Stimulated activated effector memory CD8-positive, alpha-beta T cell treated with anti-CD3 and anti-CD28 coated beads, Interleukin-12 subunit alpha, Interleukin-12 subunit beta, amount 100 ng/mL, for 72 hours (primary cell): Measurements from ENCODE around the gene PADI4.

Experiments used
- ATAC-seq: fragments of 150-1000 bp; cut with Tn5 transposase; 2 replicates; pipeline ENCODE4 v1.10.0; 2021
- DNase-seq, 2 donors: peaks; one replicate each; pipeline ENCODE4 v3.0.0; 2021 to 2022; ENCODE audit warnings: low spot score in 2 of 2
- H3K27ac Mint-ChIP-seq: one replicate; pipeline ENCODE4 v1.8.0; 2022; ENCODE audit warnings: mild to moderate bottlenecking, mixed read lengths
- H3K36me3 Mint-ChIP-seq: one replicate; pipeline ENCODE4 v1.8.0; 2022; ENCODE audit warnings: mild to moderate bottlenecking, mixed read lengths
- H3K4me1 Mint-ChIP-seq: one replicate; pipeline ENCODE4 v1.8.0; 2022; ENCODE audit warnings: mixed read lengths
- H3K4me3 Mint-ChIP-seq: one replicate; pipeline ENCODE4 v1.8.0; 2022; ENCODE audit warnings: mild to moderate bottlenecking, mixed read lengths
- H3K9me3 Mint-ChIP-seq: one replicate; pipeline ENCODE4 v1.8.0; 2022; ENCODE audit warnings: mixed read lengths

The PADI4 gene

DNA sequence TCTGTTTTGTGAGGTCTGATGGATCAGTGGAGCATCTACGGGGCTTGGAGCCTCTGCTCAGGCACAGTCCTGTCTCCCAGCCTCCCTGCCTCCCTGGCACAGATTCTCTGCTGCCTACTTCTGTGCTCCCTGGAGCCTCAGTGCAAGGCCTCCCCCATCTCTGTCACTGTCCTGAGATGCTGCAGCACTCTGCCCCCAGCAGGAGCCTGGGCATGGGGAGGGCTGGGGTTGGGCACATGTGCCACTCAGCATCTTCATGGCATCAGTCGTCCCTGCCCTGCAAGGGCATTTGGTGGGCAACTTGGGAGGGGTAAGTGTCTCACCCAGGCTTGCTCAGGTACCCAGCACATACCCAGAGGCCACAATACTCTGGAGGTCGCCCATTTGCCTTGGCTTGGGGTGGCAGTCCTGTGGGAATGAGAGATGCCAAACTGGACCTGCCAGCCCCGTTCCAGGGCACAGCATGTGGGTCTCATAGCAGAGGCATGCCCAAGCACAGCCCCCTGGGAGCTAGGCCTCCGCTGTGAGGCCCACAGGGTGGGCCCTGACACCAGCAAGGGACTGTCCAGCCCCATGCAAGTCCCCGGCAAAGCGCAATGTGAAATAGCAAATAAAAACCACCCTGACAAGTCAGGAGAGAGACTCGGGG is 30.4 kb upstream of the PADI4 start:
- no peak for ATAC-seq
- Mint-ChIP-seq H3K9me3 (no peaks in the 10 kb centered on the region), H3K36me3 (no peaks in the 10 kb centered on the region), H3K4me3 (no peak overlapping the region), H3K27ac (no peak overlapping the region), H3K4me1 (peaks cover 7% of the 10 kb centered on the region)
- no peak for DNase-seq

GRCh38 chr1:17278996-17279830 is 28.8 kb upstream of the PADI4 start:
- no peak for DNase-seq
- H3K27ac Mint-ChIP-seq: no peak overlapping the region
- H3K36me3 Mint-ChIP-seq: no peaks in the 10 kb centered on the region
- H3K9me3 Mint-ChIP-seq: no peaks in the 10 kb centered on the region
- ATAC-seq: no peak
- H3K4me1 Mint-ChIP-seq: peaks cover 7% of the 10 kb centered on the region
- H3K4me3 Mint-ChIP-seq: no peak overlapping the region

DNA sequence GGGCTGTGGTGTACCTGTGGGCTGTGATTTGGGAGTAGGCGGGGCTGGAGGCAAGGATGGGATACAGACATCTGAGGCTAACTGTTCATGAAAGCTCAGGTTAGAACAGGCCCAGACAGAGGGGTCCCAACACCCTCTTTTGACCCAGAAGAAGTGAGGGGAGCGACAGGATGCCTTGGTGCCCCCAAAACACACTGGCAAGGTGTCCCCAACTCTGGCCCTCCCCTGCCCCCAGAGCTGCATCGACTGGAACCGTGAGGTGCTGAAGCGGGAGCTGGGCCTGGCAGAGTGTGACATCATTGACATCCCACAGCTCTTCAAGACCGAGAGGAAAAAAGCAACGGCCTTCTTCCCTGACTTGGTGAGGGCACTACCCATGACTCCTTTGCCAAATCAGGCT is 27.6 kb upstream of the PADI4 start:
- no peak overlapping the region for H3K4me3 Mint-ChIP-seq
- no peak for ATAC-seq
- H3K4me1 Mint-ChIP-seq: peaks cover 7% of the 10 kb centered on the region
- DNase-seq: no peak
- H3K9me3 Mint-ChIP-seq: no peaks in the 10 kb centered on the region
- no peak overlapping the region for H3K27ac Mint-ChIP-seq
- no peaks in the 10 kb centered on the region for H3K36me3 Mint-ChIP-seq

DNA sequence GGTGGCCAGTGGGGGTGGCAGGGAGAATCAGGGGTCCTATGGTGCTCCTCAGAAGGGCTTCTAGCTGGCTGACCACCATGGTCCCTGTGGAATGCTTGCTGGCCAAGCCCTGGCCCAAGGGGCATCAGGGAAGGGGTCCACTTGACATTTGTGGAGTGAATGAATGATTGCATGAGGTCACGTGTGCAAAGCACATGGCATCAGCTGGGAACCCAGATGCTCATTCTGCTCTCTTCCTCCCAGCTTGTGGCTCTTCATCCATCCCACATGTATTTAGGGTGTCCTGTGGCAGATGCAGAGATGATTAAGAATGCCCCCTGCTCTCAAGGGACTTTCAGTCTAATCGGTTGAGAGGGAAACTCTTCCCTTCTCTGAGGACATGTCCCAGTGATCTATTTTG is 27.1 kb upstream of the PADI4 start:
- no peaks in the 10 kb centered on the region for H3K36me3 Mint-ChIP-seq
- H3K4me1 Mint-ChIP-seq: peaks cover 7% of the 10 kb centered on the region
- H3K9me3 Mint-ChIP-seq: no peaks in the 10 kb centered on the region
- DNase-seq: no peak
- H3K27ac Mint-ChIP-seq: no peak overlapping the region
- H3K4me3 Mint-ChIP-seq: no peak overlapping the region
- ATAC-seq: no peak

DNA sequence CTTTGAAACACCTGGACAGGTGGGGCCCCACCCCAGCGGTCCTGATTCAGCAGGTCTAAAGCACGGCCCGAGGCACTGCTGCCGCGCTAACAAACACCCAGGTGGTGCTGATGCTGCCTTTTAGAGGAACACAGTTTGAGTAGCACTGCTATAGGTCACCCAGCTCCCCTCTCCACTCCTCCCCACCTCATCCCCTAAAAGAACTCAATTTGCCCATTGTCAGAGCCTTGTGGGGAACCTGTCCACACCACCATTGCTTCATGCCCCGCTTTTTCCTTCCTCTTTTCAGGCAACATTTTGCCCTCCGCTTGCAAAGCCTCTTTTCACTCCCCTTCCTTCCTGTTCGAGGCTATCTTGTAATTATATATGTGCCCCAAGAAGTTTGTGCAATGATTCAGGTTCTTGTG is 26.2 kb upstream of the PADI4 start:
- H3K9me3 Mint-ChIP-seq: no peaks in the 10 kb centered on the region
- ATAC-seq (no peak), DNase-seq (no peak)
- H3K4me1 Mint-ChIP-seq: peaks cover 7% of the 10 kb centered on the region
- no peak overlapping the region for H3K4me3 Mint-ChIP-seq
- no peak overlapping the region for H3K27ac Mint-ChIP-seq
- H3K36me3 Mint-ChIP-seq: no peaks in the 10 kb centered on the region

DNA sequence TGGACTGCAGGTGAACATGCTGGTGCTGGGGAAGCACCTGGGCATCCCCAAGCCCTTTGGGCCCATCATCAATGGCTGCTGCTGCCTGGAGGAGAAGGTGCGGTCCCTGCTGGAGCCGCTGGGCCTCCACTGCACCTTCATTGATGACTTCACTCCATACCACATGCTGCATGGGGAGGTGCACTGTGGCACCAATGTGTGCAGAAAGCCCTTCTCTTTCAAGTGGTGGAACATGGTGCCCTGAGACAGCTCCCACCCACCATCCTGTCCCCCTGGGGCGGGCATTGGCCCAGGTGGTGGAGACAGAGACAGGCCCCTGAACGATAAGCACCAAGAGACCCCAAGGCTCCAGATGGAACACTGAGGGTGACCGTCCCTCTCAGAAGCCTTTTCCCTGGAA is 25.2 kb upstream of the PADI4 start:
- Mint-ChIP-seq H3K9me3 (no peaks in the 10 kb centered on the region), H3K36me3 (no peaks in the 10 kb centered on the region), H3K4me1 (peaks cover 7% of the 10 kb centered on the region), H3K4me3 (no peak overlapping the region), H3K27ac (no peak overlapping the region)
- ATAC-seq: no peak
- no peak for DNase-seq

DNA sequence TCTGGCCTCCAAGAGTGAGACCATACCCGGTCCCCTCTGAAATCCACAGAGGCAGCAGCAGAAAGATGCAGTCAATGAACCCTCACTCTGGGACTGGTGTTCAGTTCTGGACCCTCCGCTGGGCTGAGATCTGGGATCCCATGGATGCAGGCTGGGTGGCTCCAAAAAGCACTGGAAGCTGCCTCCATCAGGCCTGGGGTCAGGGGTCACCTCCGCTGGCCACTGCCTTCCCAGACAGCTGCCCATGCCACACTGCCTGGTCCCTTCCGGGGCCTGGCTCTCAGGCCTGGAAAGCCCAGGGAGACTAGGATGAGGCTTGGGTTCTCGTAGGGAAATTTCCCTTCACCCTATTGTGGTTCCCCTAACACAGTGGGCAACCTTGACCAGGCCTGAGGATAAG is 21.4 kb upstream of the PADI4 start:
- no peaks in the 10 kb centered on the region for H3K36me3 Mint-ChIP-seq
- DNase-seq: no peak
- H3K4me1 Mint-ChIP-seq: peaks cover 6% of the 10 kb centered on the region
- H3K4me3 Mint-ChIP-seq: no peak overlapping the region
- ATAC-seq: no peak
- H3K27ac Mint-ChIP-seq: no peak overlapping the region
- H3K9me3 Mint-ChIP-seq: no peaks in the 10 kb centered on the region

DNA sequence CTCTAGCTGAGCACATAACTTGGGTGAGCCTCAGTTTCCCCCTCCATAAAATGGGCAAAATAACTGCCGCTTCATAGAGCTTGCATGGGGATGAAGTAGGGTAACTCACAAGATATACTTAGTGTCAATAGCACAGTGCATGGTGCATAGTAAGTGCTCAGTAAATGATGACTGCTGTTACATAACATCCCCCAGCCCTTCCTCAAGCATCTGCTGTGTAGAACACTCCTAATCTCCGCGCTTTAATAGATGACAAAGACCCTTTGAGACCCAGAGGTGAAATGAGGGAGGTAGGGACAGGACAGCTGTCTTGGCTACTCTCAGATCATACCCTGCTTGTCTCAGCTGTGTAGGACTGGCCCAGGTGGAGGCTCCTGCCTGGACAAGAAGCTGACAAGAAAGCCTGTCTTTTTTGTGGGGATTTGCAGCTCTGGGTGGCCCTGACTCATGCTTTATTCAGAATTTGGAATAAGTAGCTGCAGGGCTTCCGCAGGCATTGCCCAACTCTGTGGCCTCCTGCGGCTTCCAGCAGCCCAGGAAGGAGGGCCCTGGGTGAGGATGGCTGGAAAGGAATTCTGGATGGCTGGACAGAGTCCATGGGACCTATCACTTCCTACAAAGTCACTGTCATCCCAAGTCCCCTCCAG is 20.7 kb upstream of the PADI4 start:
- no peak for ATAC-seq
- no peak for DNase-seq
- no peaks in the 10 kb centered on the region for H3K36me3 Mint-ChIP-seq

GRCh38 chr1:17289721-17290120 is 18.3 kb upstream of the PADI4 start:
- DNase-seq (no peak), ATAC-seq (no peak)
- Mint-ChIP-seq H3K9me3 (no peaks in the 10 kb centered on the region), H3K4me3 (no peak overlapping the region), H3K4me1 (no peaks in the 10 kb centered on the region), H3K36me3 (peaks cover 4% of the 10 kb centered on the region), H3K27ac (no peak overlapping the region)

More for the DNA sequence above, 20.7 kb upstream of the PADI4 start:
- H3K9me3 Mint-ChIP-seq: no peaks in the 10 kb centered on the region
- H3K4me3 Mint-ChIP-seq: no peak overlapping the region
- no peak overlapping the region for H3K27ac Mint-ChIP-seq
- H3K4me1 Mint-ChIP-seq: no peaks in the 10 kb centered on the region

DNA sequence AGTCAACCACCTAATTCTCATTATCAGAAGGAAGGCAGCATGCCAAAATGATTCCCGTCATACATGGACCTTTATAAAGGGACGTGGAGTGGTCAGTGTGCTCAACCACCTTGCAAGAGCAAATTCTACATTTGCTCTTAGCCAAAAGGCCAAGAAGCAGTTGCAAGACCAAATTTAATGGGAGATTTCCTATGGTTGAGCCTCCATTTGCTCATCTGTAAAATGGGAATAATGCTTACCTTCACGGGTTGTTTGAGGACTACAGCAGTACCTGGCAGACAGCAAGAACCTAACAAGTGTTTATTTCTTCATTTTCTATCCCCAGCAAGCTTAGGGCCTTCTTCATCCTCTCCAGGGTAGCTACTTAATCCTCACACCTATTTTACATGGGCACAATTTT is 17.4 kb upstream of the PADI4 start:
- no peak for DNase-seq
- H3K4me3 Mint-ChIP-seq: no peak overlapping the region
- no peaks in the 10 kb centered on the region for H3K9me3 Mint-ChIP-seq
- H3K4me1 Mint-ChIP-seq: no peaks in the 10 kb centered on the region
- H3K36me3 Mint-ChIP-seq: peaks cover 5% of the 10 kb centered on the region
- no peak for ATAC-seq
- H3K27ac Mint-ChIP-seq: no peak overlapping the region

GRCh38 chr1:17292299-17293160 is 15.5 kb upstream of the PADI4 start:
- Mint-ChIP-seq H3K9me3 (no peaks in the 10 kb centered on the region), H3K4me1 (no peaks in the 10 kb centered on the region), H3K27ac (no peak overlapping the region), H3K4me3 (no peak overlapping the region), H3K36me3 (peaks cover 5% of the 10 kb centered on the region)
- no peak for ATAC-seq
- DNase-seq: no peak

GRCh38 chr1:17293681-17294425 is 14.1 kb upstream of the PADI4 start:
- ATAC-seq (no peak), DNase-seq (no peak)
- Mint-ChIP-seq H3K9me3 (no peaks in the 10 kb centered on the region), H3K36me3 (peaks cover 5% of the 10 kb centered on the region), H3K27ac (no peak overlapping the region), H3K4me3 (no peak overlapping the region), H3K4me1 (no peaks in the 10 kb centered on the region)

GRCh38 chr1:17295292-17295691 is 12.7 kb upstream of the PADI4 start:
- H3K4me3 Mint-ChIP-seq: no peak overlapping the region
- DNase-seq (no peak), ATAC-seq (no peak)
- no peak overlapping the region for H3K27ac Mint-ChIP-seq
- H3K4me1 Mint-ChIP-seq: no peaks in the 10 kb centered on the region
- peaks cover 5% of the 10 kb centered on the region for H3K36me3 Mint-ChIP-seq
- H3K9me3 Mint-ChIP-seq: no peaks in the 10 kb centered on the region

DNA sequence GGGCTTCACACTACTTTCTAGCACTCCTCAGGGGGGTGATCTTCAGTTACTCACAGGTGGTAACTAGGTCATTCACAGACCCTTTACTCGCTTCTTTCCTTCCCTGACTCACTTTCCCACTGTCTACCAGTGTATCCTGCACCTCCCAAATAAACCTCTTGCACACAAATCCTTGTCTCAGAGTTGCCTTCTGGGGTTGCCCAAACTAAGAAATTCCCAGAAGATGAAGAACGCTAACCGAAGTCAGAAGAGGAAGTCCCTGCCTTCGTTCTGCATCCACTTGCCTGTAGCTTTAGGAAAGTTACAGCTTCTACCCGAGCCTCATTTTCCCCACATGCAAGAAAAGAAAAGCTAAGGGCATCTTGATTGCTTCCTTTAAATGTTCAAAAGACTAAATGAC is 11.9 kb upstream of the PADI4 start:
- peaks cover 5% of the 10 kb centered on the region for H3K36me3 Mint-ChIP-seq
- ATAC-seq: no peak

DNA sequence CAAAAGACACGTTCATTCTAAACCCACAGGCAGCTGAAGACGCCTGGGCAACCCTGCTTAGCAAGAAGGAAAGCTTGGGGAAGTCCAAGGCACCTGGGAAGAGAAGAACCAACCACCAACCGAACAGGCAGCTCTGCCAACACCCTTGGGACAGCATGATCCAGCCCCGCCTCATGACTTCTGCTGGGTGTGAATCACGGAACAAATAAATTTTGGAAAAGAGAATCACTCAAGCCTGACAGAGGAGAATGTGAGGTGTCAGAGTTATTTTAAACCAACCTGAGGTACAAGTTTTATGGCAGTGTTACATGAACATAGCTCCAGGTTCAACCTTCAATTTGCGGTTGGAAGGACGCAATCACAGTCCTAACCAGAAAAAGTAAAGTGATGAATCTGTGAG is 10.0 kb upstream of the PADI4 start:
- no peak overlapping the region for H3K4me3 Mint-ChIP-seq
- H3K4me1 Mint-ChIP-seq: no peaks in the 10 kb centered on the region
- H3K36me3 Mint-ChIP-seq: peaks cover 5% of the 10 kb centered on the region
- no peak overlapping the region for H3K27ac Mint-ChIP-seq
- DNase-seq (no peak), ATAC-seq (no peak)
- peaks cover 11% of the 10 kb centered on the region for H3K9me3 Mint-ChIP-seq

More for the DNA sequence above, 11.9 kb upstream of the PADI4 start:
- Mint-ChIP-seq H3K27ac (no peak overlapping the region), H3K4me3 (no peak overlapping the region), H3K9me3 (no peaks in the 10 kb centered on the region), H3K4me1 (no peaks in the 10 kb centered on the region)
- DNase-seq: no peak
